Measurements from ENCODE around the gene CDC20. TPM values are rescaled to one million over a fixed set of nuclear protein-coding genes. Genes with fewer than 3 reads are reported as not detected.

Gene CDC20
- total and polyA plus RNA-seq, 2 donors (not counting 1 experiment from before 2014, with no cell fraction given), result 1.1 to 1.5 TPM

DNA sequence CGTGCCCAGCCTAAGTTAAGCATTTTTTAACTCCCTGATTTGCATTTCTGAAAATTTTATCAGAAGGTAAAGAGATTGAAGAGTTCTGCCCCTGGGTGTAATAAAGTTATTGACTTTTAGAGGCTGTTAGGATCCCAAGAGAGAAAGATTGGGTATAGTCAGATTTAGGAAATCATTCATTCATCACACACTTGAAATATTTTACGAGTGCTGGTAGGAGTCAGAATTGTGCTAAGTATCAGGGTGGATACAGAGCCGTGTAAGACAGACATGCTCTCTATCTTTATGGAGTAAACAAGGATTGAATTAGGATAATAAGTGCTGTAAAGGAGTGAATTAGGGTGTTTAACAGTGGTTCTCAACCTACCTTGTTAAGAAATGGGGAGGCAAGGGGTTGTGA is 33.9 kb downstream of the CDC20 start:
- Histone ChIP-seq H4K20me1 (ENCODE audit: control insufficient read depth, insufficient read depth, low read length, poor library complexity, severe bottlenecking) (peaks cover 30% of the 10 kb centered on the region), H3K9me3 (ENCODE audit: control extremely low read depth in 1 of 3, control insufficient read depth in 2 of 3, insufficient read depth in 1 of 3, low read length in 2 of 3) (no peaks in the 10 kb centered on the region), H3K27ac (ENCODE audit: low read length in 2 of 2) (no peak overlapping the region), H3K4me2 (replicated peaks; ENCODE audit: low read depth, low read length, poor library complexity, severe bottlenecking) (no peak overlapping the region), H3K27me3 (replicated peaks in 1 of 4; ENCODE audit: control extremely low read depth in 1 of 4, control insufficient read depth in 3 of 4, insufficient read depth in 4 of 4, low read length in 3 of 4) (no peaks in the 10 kb centered on the region), H3K4me1 (ENCODE audit: control insufficient read depth in 2 of 2, insufficient read depth in 2 of 2, low read length in 2 of 2) (peaks cover 20 to 24% of the 10 kb centered on the region in 2 donors), H2AFZ (ENCODE audit: insufficient read depth, low read depth, low read length, poor library complexity, severe bottlenecking) (no peak overlapping the region), H3K9ac (ENCODE audit: low read length) (no peak overlapping the region), H3K36me3 (replicated peaks in 1 of 2; ENCODE audit: control extremely low read depth in 1 of 2, control insufficient read depth in 1 of 2, extremely low read depth in 1 of 2, insufficient read depth in 2 of 2, low read length in 1 of 2) (peaks cover 6 to 8% of the 10 kb centered on the region in 2 experiments), H3K4me3 (ENCODE audit: control extremely low read depth in 1 of 5, extremely low read depth in 1 of 5, insufficient read depth in 1 of 5, low read depth in 2 of 5, low read length in 4 of 5) (no peak overlapping the region), H3K79me2 (ENCODE audit: control insufficient read depth, insufficient read depth, low read length) (peaks cover 76% of the 10 kb centered on the region)
- TF ChIP-seq EZH2 (IDR thresholded peaks at IDR 0.05; ENCODE audit: borderline replicate concordance, insufficient read depth, low read depth, low read length, poor library complexity, severe bottlenecking), result no peak
- TF ChIP-seq CTCF (IDR thresholded peaks at IDR 0.05), result no peak
- ChIA-PET POLR2A (no interaction called here), CTCF (no interaction called here)
- H3K4me3 Mint-ChIP-seq, result no peak overlapping the region
- H3K9me3 Mint-ChIP-seq (ENCODE audit: insufficient read depth), result no peaks in the 10 kb centered on the region
- H3K4me1 Mint-ChIP-seq, result peaks cover 41% of the 10 kb centered on the region
- no peak overlapping the region for H3K27ac Mint-ChIP-seq
- no peak for ATAC-seq (ENCODE audit: low read depth)
- WGBS (ENCODE audit: insufficient coverage), result 54% methylated on average over 2 of the region's 3 CpGs
- no peak for DNase-seq
- no peaks in the 10 kb centered on the region for H3K27me3 Mint-ChIP-seq
- intact Hi-C loops (cut with micrococcal nuclease), result no loop called here

DNA sequence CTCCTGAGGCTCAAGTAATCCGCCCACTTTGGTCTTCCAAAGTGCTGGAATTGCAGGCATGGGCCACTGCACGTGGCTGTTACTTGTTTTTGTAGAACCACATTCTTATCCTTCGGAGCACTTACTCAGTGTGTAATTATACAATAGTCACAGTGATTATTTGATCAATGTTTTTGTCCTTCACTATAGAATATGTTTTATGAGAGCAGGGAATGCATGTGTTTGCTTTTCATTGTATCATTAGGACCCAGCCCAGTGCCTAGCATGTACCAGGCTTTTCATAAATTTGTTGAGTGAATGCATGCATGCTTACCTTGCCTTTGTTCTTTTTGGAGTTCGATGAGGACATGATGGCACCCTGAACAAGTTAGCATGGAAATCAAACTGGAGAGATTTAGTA is 36.7 kb downstream of the CDC20 start:
- no peak for ATAC-seq (ENCODE audit: low read depth)
- Histone ChIP-seq H3K79me2 (ENCODE audit: control insufficient read depth, insufficient read depth, low read length) (peaks cover 64% of the 10 kb centered on the region), H3K4me1 (ENCODE audit: control insufficient read depth in 2 of 2, insufficient read depth in 2 of 2, low read length in 2 of 2) (peaks cover 5 to 6% of the 10 kb centered on the region in 2 donors), H3K27ac (ENCODE audit: low read length in 2 of 2) (no peak overlapping the region), H3K9me3 (ENCODE audit: control extremely low read depth in 1 of 3, control insufficient read depth in 2 of 3, insufficient read depth in 1 of 3, low read length in 2 of 3) (no peaks in the 10 kb centered on the region), H3K4me2 (replicated peaks; ENCODE audit: low read depth, low read length, poor library complexity, severe bottlenecking) (no peak overlapping the region), H2AFZ (ENCODE audit: insufficient read depth, low read depth, low read length, poor library complexity, severe bottlenecking) (no peak overlapping the region), H3K36me3 (replicated peaks in 1 of 2; ENCODE audit: control extremely low read depth in 1 of 2, control insufficient read depth in 1 of 2, extremely low read depth in 1 of 2, insufficient read depth in 2 of 2, low read length in 1 of 2) (peaks cover 7 to 11% of the 10 kb centered on the region in 2 experiments), H3K27me3 (replicated peaks in 1 of 4; ENCODE audit: control extremely low read depth in 1 of 4, control insufficient read depth in 3 of 4, insufficient read depth in 4 of 4, low read length in 3 of 4) (no peaks in the 10 kb centered on the region), H3K9ac (ENCODE audit: low read length) (no peak overlapping the region), H3K4me3 (ENCODE audit: control extremely low read depth in 1 of 5, extremely low read depth in 1 of 5, insufficient read depth in 1 of 5, low read depth in 2 of 5, low read length in 4 of 5) (no peak overlapping the region), H4K20me1 (ENCODE audit: control insufficient read depth, insufficient read depth, low read length, poor library complexity, severe bottlenecking) (peaks cover 31% of the 10 kb centered on the region)
- no peaks in the 10 kb centered on the region for H3K9me3 Mint-ChIP-seq (ENCODE audit: insufficient read depth)
- WGBS (ENCODE audit: insufficient coverage), result 100% methylated on average over 1 of the region's 4 CpGs
- no peak for DNase-seq
- H3K4me3 Mint-ChIP-seq, result no peak overlapping the region
- intact Hi-C loops (cut with micrococcal nuclease), result no loop called here
- no peaks in the 10 kb centered on the region for H3K27me3 Mint-ChIP-seq
- no peak overlapping the region for H3K27ac Mint-ChIP-seq
- peaks cover 17% of the 10 kb centered on the region for H3K4me1 Mint-ChIP-seq
- CTCF ChIA-PET, result interaction anchor here (1.1 kb wide), 1 partner anchor 19 kb away, joined by 5 read pairs; no protein-coding TSS in a partner anchor
- POLR2A ChIA-PET, result no interaction called here
- no peak for TF ChIP-seq CTCF (IDR thresholded peaks at IDR 0.05)
- no peak for TF ChIP-seq EZH2 (IDR thresholded peaks at IDR 0.05; ENCODE audit: borderline replicate concordance, insufficient read depth, low read depth, low read length, poor library complexity, severe bottlenecking)
